Stimulated activated CD4-positive, alpha-beta T cell treated with anti-CD3 and anti-CD28 coated beads, Interleukin-1b, Interleukin-23, amount 100 ng/mL, for 4 hours (primary cell): ENCODE results near the gene CHST13.
"Not testable (repeated sequence)": the region's sequence is repeated elsewhere in the genome, so short reads cannot be mapped to it uniquely, and the experiment has no call there.

ENCODE experiments used
- DNase-seq, 2 donors: peaks; one replicate each; pipeline ENCODE4 v3.0.0-alpha.2; 2020; ENCODE audit warnings: low read depth in 2 of 2

The CHST13 gene

GRCh38 chr3:126525853-126526667 lies 2.1 kb downstream of the CHST13 start:
- no peak for DNase-seq

DNA sequence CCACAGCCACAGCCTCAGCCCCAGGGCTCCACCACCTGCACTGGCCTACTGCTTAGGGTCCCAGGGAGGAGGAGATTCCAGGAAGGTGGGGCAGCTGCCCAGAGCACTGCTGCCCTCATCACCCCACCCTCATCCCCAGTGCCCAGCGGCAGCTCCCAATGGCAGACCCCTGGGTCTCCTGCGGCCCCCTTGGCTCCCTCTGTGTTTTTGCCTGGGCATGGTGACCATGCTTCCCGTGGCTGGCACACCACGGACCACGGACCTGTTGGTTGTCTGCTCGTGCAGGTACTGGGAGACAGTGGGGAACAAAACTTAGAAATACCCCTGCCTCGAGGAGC lies 2.7 kb downstream of the CHST13 start:
- no peak for DNase-seq

DNA sequence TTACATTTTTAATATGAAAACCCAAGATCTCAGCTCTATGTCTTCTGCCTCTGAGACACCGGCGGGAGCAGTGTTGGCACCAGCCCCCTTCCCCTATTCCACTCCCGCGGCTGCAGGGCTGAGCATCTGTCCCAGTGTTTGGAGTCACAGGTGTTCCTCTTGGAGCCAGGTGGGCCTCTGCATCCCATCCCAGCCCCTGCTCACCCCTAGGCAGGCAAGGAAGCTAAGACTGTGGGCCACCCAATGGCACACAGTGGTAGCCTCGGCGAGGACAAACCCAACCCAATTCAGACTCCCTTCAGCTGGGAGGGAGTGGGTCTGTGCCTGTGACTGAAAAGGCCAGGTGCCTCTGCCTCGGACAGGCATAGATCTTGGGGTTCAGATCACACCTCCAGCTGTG lies 3.1 kb downstream of the CHST13 start:
- DNase-seq = no peak

GRCh38 chr3:126527455-126528211 lies 3.7 kb downstream of the CHST13 start:
- no peak for DNase-seq

DNA sequence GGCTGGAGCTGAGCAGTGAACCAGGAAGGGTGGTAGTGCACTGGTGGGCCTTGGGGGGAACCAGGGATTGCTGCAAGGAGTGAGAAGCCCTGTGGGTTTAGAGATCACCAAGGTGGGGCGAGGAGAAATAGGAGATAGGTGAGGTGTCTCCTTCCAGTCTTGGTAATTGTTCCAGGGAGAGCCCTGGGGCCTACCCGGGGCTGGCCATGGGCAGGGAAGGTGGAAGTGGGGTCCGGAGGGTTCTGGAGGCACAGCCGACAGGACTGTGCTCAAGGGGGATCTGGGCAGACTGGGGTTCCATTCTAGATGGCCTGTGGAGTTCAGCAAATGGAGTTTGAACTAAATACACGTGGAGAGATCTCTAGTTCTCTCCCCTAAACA lies 4.5 kb downstream of the CHST13 start:
- DNase-seq = no peak

DNA sequence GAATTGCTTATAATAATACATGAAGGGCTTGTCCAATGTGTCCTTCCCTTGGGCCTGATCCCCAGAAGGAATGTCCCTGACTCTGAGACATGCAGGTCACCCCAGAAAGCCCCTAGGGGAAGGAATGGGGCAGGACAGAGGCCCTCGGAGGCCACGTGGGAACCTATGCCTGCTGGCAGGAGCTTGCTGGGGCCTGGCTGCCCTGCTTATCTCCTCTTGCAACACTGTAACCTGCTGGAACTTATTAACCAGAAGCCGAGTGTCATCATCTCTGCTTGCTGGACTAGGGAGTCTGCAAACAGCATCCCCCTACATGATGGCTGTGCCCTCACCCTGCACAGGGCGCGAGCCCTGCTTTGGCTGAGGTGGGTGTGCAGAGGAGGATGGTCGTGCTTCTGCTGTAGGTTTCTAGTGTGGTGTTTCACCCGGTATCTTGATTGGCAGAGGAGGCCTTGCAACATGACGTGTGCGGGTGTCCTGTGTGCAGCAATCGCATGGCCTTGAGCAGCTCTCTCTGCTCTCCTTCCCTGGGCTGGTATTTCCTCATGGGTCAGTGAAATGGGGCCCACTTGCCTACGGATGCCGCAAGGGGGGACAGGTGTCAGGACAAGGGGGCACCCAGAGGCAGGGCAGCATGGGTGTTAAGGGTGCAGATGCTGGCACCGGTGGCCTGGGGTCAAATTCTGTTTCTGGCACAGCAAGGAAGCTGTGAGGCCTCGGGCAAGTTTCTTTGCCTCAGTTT lies 5.0 kb downstream of the CHST13 start:
- no peak for DNase-seq

GRCh38 chr3:126529585-126530170 lies 5.7 kb downstream of the CHST13 start:
- no peak for DNase-seq

GRCh38 chr3:126530171-126531050 lies 6.5 kb downstream of the CHST13 start:
- no peak for DNase-seq

GRCh38 chr3:126531051-126531330 lies 7.0 kb downstream of the CHST13 start:
- DNase-seq = no peak

DNA sequence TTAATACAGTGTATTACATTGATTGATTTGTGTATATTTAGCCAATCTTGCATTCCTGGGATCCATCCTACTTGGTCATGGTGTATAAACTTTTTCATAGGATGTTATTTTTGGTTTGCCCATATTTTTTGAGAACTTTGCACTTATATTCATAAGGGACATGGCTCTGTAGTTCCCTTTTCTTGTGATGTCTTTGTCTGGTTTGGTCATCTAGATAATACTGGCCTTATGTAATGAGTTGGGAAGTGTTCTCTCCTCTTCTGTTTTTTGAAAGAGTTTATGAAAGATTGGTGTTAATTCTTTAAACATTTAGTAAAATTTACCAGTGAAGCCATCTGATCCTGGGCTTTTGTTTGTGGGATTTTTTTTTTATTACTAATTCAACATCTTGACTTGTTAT lies 9.6 kb downstream of the CHST13 start:
- DNase-seq = no peak

- DNase-seq = not testable (repeated sequence)
Measured at GRCh38 chr3:126534716-126535115, 10.8 kb downstream of the CHST13 start.

GRCh38 chr3:126535636-126536035 lies 11.7 kb downstream of the CHST13 start:
- no peak for DNase-seq

DNA sequence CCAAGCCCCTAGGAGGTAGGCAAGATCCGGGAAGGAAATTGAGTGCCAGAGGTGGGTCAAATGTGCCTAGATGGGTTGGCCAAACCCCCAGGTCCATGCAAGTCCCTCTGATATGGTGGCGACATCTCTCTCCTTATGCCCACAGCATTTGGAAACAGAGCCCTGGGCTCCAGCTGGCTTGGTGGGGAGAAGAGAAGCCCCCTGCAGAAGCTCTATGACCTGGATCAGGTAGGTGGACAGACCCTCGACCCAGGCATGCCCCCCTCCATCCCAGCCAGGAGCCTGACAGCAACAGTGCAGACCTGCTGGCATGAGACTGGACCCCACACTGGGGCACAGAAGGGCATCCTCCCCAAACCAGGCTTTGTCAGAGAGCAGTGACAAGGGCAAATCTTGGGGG lies 12.2 kb downstream of the CHST13 start:
- no peak for DNase-seq

DNA sequence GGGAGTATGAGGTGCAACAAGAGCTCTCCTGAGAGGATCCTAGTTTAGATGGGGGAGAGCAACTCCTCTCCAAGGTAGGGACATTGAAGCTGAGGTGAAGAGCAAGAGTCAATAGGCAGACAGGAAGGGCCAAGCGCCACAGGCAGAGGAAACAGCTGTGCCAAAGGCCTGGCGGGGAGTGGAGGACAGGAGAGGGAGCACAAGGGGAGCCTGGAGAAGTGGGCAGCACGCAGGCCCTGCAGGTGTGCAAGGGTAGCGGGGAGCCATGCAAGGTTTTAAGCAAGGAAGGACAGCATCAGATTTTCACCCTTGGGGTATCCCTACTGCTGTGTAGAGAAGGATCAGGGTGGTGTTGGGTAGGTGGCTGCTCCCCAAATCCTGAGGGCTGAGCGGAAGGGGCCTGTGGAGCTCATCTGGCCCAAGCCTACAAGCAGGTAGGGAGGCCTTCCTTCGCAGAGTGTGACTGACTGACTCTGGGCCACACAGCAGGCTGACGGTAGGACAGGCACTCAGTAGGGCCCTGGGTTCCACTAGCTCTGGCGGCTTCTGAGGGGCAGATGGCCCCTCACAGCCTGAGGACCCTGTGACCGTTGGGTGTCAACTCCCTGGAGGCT lies 13.3 kb downstream of the CHST13 start:
- no peak for DNase-seq

- no peak for DNase-seq
Measured at GRCh38 chr3:126537730-126538281, 13.9 kb downstream of the CHST13 start.

- DNase-seq = no peak
Measured at GRCh38 chr3:126538316-126538715, 14.4 kb downstream of the CHST13 start.

DNA sequence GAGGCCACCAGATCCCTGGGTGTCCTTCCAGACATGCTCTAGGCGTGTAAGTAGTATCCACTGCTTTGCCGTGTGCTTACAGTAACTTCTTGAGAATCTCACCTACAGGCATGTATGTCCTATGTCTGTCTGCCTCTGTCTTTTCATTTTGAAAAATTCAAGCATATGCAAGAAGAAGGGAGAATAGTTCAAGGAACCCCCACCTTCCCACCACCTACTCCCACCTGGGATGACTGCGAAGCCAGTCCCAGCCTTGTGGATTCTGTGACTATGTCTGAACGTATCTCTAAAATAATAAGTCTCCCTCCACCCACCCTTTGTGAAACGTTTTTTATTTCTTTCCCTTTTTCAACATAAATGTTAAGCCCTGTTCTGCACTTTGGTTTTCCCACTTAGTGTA lies 15.0 kb downstream of the CHST13 start:
- no peak for DNase-seq

GRCh38 chr3:126539558-126540250 lies 15.7 kb downstream of the CHST13 start:
- no peak for DNase-seq

DNA sequence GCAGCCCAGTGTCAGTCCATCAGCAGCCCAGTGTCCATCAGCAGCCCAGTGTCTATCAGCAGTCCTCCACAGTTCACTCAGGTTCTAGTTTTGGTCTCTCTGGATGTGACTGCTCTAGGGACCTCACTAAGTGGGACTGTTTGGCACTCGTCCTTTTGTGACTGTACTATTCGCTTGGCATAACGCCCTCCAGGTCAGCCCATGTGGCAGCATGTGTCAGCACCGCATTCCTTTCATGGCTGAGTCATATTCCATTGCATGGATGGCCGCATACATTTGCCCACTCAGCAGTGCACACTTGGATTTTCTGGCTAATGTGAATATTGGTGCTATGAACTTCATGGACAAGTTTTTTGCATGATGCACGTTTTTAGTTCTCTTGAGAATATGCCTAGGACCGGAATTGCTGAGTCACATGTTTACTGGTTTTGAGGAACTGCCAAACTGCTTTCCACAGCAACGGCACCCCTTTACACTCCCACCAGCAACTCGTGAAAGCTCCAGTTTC lies 16.4 kb downstream of the CHST13 start:
- no peak for DNase-seq
